ENCODE results near the gene PRKCA.

DNA sequence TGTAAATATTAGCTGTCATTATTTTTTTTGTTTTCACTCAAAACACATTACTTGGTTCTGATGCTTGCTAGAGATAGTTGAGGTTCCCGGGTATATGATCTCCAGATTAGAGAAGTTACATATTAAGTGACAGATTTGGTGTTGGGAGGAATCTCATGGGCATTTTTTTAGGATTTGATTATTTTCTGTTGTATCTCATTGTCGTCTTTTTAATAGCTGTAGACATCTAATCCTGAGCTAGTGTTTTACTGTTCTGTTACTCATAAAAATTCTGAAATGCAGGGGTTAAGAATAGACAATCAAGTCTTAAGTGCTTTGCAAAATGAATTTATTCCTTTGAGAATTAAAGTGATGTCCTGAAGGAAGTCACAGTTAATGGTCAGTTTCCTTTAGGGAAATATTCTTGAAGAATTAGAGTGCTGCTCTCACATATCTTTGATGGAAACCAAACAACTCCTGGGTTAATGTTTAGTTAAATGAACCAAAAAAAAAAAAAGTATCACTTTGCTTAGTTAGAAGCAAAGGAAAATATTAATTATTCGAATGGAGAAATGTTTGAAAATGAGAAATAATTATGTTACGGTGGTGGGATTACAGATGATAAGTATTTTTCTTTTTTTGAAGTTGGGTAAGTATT, 280.8 kb downstream of the PRKCA start:
- TF ChIP-seq POLR2A (IDR thresholded peaks at IDR 0.05; ENCODE audit: low read length) = no peak
- TF ChIP-seq GATA1 (IDR thresholded peaks at IDR 0.05; ENCODE audit: low read depth, low read length) = no peak

All from erythroblast (primary cell).